Measurements from ENCODE around the gene AMELY.

DNA sequence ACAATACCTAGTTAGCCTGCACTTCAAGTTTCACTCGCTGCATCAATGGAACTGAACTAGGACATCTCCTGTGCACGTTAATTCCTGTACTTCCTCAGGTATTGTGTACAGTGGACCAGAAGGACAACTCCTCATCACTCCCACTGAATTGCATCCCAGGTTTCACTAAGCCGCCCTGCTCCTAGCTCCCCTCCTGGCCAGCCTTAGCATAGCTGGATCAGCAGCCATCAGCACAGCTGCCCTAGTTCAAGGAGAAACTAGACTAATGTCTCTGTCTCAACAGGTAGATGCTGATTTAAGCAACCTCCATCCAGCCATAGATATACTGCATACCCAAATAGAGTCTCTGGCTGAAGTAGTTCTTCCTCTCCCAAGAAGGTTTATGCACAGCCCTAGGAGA is 17.1 kb downstream of the AMELY start:
- no peak for TF ChIP-seq MAX (IDR thresholded peaks at IDR 0.05)
- TF ChIP-seq CTCF (IDR thresholded peaks at IDR 0.05 in 2 of 3, conservative IDR thresholded peaks at IDR 0.05 in 1 of 3; ENCODE audit: borderline replicate concordance in 1 of 3, insufficient read depth in 1 of 3, low read depth in 2 of 3, low read length in 2 of 3): no peak
- TF ChIP-seq ZBTB33 (IDR thresholded peaks at IDR 0.05; ENCODE audit: extremely low read depth, insufficient replicate concordance, low read length): no peak
- no peak for TF ChIP-seq TCF7L2 (IDR thresholded peaks at IDR 0.05; ENCODE audit: borderline replicate concordance, extremely low read depth, insufficient read depth, insufficient read length)
- no peak for TF ChIP-seq SP1 (IDR thresholded peaks at IDR 0.05; ENCODE audit: low read depth)
- no peak for TF ChIP-seq ATF3 (IDR thresholded peaks at IDR 0.05)
- TF ChIP-seq RAD21 (IDR thresholded peaks at IDR 0.05; ENCODE audit: low read depth): no peak
